GM18519 (cell line): ENCODE results near the gene KLHL33.

Experiments
- ATAC-seq: cut with Tn5 transposase; IDR thresholded peaks from one replicate; pipeline ENCODE4 v1.9.1; 2021; ENCODE audit warnings: mild to moderate bottlenecking, moderate library complexity; ENCODE audit not compliant: unreplicated experiment, low FRiP score

The KLHL33 gene, protein sequence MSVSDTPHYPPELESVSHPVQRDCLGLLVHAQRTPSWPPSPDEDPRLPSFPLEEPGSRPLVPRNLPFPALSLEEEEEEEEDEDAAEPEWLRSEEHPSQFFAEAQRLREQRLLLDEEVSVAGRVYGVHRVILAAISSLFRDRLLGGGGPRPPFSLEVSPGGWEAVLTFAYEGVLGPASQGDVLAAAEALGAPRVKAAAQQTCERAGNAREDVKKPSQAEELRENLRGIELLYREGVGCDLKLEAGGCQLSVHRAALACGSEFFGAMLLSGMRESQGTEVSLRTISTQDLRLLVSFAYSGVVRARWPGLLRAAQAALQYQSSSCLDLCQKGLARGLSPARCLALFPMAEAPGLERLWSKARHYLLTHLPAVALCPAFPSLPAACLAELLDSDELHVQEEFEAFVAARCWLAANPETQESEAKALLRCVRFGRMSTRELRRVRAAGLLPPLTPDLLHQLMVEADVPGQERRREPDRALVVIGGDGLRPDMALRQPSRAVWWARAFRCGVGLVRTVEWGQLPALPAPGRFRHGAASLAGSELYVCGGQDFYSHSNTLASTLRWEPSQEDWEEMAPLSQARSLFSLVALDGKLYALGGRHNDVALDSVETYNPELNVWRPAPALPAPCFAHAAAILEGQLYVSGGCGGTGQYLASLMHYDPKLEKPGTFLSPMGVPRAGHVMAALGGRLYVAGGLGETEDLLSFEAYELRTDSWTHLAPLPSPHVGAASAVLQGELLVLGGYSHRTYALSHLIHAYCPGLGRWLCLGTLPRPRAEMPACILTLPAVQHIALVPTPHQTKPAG

DNA sequence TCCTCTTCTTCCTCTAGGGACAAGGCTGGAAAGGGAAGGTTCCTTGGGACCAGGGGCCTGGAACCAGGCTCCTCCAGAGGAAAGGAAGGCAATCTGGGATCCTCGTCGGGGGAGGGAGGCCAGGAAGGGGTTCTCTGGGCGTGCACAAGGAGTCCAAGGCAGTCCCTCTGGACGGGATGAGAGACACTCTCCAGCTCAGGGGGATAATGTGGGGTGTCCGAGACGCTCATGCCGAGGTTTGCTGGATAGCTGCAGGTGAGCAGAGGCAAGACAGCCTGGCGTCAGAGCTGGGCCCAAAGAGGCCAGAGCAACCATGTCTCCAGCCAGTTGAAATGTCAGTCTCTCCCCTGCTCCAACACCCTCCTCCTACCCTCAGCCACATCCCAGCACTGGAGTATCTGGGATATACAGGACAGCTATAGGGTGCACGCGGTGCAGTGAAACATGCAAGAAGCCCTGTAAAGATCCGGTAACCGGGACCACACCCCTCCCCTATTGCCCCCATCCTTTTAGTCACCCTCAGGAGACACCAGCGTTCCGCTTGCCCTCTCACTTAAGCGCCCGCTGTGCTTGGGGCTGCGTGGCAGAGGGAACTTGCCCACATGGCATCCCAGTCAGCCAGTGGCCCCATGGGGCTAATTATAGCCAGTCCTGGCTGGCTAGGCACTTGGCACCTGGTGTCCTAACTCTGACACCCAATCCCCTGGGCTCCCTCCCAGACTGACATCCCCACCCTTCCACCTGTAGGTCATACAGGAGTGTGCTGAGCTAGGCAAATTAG lies at the start of gene KLHL33:
KLHL33 (minus strand) TSS at position 585 of the 781 bp plus-strand sequence; CDS start at position 230, 355 bp downstream.
- no peak for ATAC-seq

DNA sequence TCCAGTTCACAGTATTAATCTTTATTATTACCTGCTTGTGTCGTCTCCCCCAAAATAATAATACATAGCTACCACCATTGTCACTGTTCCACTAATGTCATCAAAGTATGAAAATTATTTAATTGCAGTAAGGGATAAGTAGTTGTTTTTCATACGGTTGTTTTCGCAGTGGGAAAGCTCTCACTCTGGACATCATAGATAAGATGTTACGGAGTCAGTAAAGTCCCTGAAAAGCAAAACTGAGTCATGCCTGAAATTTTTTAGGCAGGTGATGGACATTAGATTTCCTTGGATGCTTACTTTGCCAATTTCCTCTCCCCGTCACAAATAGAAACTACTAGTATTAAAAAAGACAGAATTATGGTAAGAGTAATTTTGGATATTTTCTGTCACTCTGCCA lies 46.4 kb upstream of the KLHL33 start:
- ATAC-seq, result no peak

DNA sequence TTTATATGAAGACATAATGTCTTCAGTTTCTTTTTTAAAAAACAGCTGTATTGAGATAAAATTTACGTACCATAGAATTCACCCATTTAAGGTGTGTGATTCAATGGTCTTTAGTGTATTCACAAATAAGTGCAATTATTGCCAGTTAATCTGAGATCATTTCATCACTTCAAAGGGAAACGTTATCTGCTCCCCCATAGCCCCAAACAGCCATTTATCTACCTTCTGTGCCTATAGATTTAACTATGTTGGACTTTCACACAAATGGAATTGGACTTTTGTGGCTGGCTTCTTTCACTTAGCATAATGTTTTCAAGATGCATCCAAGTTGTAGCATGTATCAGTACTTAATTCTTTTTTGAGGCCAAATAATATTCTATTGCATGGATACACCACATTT lies 42.9 kb upstream of the KLHL33 start:
- no peak for ATAC-seq

DNA sequence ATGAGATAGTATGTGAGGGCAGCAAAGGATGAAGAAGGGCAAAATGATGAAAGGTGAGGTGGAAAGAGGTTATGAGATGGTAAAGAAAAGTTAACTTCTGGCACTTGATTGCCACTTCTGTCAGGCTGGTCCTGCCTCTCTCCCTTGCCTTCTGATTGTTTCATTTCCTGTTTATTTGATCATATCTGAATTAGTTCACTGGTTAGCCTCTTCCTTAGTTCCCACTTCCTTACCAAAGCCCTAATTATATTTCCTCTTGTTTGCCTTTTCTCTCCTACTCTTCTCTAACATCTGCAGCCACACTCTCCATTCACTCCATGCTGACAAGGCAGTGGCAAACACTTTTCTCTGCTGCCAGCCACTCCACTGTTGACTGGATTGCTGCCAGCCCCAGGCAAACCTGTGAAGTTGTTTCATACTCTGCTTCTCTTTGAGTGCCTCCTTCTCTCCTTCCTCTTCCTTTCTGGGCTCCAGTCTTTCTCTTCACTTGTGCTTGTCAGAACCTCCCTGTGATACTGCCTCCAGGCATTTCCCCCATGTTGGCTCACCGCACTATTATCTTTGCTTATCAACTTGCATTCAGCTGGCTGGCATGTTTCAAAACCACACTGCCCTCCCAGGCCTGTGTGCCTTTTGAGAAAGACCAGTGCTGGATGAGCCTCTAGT lies 41.4 kb upstream of the KLHL33 start:
- no peak for ATAC-seq

DNA sequence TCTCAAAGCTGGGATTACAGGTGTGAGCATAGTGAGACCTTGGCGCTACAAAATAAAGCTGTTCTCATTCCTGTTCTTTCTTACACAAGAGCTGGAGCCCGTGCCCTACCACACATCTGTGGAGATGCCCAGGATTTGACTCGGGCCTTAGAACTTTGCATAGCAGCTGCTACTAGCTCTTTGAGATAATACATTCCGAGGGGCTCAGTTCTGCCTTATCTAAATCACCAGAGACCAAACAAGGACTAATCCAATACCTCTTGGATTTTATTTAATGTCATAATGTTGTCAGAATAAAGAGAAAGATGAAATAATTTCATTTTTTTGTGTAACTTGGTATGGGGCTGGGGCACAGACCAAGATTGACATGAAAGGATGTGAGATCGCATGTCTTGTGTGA lies 40.8 kb upstream of the KLHL33 start:
- ATAC-seq, result no peak

DNA sequence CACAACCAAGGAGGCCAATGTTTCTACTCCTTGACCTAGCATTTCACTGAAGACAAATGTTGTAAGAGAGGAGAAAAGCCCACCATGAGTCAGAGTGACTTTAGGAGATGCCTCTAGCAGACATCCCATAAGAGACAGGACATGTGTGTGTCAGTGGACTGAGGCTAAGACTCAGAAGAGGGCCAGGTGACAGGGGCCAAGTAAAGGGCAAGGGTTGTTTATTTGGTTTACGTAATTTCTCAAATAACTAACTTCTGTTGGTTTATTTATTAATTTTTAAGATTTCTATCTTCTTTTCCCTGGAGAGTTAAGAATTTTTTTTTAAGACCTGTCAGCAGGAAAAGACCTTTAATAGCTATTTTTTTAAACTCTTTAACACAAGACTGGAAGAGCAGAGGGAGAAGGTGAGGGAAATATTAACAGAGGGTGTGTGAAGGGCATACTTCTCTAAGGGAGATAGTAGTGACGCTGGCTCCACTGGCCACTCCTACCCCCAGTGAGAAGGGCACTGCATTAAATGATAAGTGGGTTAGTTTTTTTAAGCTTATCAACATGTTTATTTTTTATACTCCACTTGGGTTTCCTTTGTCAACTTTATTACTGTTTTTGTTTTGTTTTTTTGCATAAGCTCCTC lies 36.7 kb upstream of the KLHL33 start:
- no peak for ATAC-seq

DNA sequence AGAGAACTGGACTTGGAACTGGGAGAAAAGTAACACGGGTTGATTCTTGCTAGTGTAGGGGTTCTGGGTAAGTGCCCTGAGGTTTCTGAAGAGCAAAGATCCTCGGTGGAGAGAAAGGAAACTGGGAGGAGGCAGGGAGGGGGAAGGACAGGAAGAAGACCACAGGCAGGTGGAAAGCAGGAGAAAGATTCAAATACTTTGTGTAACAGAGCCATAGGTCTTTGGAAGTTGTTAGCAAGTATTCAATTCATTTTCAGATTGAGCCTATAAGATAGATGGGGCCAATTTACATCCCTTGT lies 34.6 kb upstream of the KLHL33 start:
- no peak for ATAC-seq

DNA sequence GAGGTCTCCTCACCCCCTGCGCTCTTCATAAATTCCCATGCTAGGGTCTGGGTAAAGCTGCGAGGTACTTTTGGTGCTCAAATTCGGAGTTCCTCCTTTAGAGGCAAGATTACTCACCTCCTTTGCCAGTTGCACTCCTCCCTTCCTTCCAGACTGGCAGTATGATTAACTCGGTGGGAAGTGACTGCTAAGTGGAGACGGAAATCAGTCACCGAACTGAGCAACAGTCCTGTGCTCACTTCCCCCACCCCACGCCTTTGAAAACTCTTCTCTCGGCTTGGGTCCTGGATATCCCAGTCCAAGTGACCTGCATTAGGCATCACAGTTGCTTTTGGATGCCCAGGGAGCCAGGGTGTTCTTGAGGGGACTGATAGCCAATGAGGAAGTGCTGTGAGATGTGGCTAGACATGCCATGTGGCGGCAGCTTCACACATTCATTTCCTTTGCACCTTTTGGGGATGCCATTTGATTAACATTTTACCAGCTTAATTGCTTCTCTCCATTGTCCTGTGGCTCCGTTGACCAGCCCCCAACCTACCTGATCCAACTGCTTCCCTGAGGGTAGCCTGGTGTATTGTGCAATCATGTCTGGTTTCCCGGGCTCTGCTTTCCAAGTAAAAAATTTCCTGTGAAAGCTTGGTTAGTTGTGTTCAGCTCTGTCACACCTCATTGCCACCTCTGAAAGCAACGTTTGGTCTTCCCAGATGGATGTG lies 34.1 kb upstream of the KLHL33 start:
- peak; percentile 19 for ATAC-seq

DNA sequence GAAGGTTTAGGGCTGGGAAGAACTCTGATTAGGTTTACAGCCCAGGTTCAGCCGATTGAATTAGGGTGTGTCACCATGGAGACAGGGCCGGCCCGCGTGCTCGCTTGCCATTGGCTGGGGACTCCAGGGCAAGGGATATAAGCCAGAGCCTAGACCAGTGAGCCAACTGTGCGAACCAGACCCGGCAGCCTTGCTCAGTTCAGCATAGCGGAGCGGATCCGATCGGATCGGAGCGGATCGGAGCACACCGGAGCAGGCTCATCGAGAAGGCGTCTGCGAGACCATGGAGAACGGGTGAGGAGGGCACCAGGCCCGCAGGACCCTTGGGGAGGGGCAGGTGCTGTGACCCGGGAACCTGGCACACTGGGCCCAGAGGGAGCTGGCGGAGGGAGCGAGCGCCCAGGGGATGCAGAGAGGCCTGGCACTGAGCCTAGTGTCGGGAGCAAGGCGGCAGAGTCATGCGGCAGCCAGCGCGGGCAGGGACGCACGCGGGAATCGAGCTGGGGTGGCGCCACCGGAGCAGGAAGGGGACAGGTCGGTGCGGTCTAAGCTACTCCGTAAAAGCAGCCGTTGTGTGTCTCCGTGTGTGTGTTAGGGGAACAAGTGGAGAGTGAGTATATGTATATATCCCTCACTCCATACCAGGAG lies 33.4 kb upstream of the KLHL33 start, which contains the start of gene PNP:
PNP (plus strand) TSS at position 165 of the 648 bp plus-strand sequence; CDS start at position 284, 119 bp downstream.
- ATAC-seq, result peak; percentile 93

DNA sequence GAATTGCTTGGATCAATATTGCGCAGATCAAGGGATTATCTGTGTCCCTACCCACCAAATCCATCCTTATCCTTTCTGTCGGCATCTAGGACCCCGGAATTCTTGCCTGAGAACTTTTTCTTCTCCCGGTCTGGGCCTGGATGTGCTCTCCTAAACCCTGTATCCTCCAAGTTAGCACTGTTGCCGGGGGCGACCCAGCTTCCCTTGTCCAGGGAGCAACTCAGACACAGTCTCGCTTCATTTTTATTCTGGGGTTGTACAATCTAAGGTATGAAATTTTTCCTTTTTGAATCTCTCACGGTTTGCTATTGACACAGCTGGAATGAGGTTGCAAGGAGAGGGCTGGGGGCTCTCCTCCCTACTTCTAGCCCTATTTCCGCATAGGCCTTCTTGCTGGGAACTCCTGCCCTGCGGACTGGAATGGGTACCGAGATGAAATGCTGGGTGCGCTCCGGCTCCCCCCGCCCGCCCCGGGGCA lies 32.8 kb upstream of the KLHL33 start:
- no peak for ATAC-seq

DNA sequence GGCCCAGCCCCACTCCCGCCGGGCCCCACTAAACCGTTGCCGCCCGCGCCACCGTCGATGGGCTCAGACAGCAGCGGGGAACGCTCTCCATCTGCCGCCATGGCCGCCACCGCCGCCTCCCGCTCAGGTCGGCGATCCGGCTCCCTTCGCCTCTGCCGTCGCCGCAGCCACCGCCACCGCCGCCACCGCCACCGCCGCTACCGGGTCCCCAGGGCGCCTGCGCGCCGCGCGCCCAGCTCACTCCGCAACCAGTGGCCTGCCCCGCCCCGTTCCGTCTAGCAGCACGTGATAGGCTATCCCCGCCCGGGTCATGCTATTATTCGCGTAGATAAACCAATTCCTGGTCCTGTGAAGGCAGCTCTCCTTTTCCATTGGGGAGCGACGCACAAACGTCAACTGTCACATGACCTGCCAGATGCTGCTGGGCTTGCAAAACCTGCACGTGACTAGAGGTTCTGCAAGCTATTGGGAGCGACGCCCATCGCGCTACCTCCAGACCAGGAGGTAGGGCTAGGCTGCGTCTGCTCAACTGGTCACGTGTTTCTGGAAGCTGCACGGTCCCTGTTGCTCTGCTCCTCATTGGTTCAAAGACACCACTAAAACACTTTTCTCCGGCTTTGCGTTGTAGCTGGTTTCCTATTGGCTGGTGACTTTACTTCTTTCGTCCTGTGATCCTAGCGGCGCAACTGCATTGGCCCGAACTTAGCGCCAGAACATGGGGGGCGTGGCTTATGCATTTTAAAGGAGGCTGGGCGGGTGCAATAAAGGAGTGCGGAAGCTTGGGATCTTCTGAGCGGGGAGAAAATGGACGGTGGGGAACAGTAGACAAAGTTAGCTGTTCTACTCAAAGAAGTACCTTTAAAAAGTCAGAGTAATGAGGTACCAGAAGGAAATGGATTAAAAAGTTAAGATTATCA lies 25.5 kb upstream of the KLHL33 start, which contains the start of gene PIP4P1:
PIP4P1 (minus strand) TSS at position 210 of the 917 bp plus-strand sequence; CDS start at position 101, 109 bp downstream.
- peak; percentile 90 for ATAC-seq

DNA sequence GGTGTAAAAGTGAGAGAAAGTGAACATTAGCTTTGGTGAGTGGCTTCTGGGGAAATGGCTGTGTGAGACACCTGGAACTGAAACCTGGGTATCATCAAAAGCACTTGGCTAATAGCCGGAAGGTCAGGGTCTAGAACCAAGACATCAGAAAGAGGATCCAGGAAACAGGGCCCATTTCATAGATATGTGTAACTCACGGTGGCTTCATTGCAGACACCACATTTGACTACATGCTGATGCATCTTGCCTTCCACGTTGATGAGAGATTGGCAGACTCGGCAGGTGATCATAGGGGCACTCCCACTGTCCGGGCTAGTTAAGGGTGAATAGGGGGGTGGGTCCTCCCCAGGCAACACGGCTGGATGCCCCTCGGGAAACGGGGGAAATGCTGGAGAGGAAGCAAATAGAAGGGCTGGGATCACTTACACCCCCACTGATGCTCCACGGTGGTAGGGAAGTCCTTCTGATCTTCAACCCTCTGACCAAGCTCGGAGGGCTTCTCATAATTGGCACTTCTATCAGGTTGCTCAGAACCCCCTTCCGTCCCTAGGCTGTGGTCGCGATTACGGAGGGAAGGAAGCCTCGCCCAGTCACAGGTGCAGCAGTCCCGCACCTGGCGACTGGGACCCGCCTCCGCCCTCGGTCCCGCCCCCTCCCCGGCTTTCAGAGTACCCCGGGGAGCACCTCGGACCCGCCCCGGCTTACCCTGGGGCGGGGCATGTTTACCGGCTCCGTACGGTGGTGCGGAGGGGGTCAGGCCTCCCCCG lies 24.7 kb upstream of the KLHL33 start:
- no peak for ATAC-seq

DNA sequence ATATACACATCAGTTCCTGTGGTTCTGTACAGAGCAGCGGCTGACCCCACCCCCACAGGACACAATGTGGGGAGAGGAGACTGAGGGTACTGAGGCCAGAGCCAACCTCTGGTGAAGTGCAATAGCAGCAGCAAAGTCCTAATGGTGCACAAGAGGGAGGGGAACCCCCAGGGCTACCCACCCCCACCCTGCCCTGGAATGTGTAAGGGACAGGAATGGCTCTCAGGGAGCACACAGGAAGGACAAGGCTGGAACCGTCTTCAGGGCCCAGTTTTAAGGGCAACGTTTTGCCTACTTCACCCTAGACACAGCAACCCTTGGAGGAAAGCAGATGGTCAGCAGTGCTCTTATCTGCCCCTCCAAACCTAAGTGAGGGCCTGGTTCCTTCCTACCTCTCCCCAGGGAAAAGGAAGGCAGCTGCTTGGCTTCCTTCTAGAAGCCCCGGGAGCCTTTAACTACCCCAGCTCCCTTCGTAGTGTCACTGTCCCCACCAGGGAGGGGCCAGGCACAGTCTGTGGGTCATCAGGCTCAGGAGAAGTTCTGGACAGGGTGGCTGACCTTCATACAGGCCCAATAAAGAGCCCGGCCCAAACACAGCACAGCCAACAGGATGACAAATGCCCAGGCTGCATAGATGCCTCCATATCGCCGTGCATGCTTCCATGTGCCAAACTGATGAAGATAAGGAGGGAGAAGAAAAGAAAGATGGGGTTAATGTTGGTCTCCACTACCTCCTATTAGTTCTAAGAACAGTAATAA lies 22.2 kb upstream of the KLHL33 start:
- no peak for ATAC-seq

DNA sequence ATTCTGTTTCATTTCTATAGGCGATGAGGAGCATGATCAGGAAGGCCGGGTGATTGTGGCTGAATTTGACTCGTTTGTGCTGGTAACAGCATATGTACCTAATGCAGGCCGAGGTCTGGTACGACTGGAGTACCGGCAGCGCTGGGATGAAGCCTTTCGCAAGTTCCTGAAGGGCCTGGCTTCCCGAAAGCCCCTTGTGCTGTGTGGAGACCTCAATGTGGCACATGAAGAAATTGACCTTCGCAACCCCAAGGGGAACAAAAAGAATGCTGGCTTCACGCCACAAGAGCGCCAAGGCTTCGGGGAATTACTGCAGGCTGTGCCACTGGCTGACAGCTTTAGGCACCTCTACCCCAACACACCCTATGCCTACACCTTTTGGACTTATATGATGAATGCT lies 21.0 kb upstream of the KLHL33 start:
- no peak for ATAC-seq

DNA sequence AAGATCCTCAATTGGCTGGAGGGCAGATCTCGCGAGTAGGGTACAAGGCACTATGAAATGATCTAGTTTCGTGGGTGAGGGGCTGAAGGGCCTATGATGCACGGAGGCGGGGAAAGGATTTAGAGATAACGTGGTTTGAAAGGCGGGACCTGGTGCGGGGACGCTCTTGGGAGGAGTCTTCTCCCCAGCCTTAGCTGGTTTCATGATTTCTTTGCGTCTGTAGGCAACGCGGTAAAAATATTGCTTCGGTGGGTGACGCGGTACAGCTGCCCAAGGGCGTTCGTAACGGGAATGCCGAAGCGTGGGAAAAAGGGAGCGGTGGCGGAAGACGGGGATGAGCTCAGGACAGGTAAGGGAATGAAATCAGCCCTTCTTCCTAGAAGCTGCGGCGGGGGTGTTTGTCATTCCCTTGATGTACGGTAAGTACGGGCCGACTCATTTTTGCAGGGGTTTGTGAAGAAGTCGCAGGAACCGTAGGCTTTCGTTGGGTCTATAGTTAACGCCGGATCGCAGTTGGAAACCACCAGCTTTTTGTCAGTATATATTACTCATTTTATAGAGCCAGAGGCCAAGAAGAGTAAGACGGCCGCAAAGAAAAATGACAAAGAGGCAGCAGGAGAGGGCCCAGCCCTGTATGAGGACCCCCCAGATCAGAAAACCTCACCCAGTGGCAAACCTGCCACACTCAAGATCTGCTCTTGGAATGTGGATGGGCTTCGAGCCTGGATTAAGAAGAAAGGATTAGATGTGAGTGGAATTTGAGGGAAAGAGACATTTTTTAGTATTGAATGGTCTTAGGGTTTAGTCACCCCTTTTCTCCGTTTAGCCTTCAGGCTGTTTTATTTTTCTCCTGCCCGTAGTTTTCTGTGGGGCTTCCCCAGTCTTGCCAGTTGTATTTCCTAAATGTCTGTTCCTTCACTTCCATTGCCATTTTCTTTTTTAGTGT lies 19.7 kb upstream of the KLHL33 start:
- ATAC-seq, result peak; percentile 30
